Measurements from ENCODE around the gene ERI3. TPM values are rescaled to one million over a fixed set of nuclear protein-coding genes. Genes with fewer than 3 reads are reported as not detected.
"Not testable (repeated sequence)": the region's sequence is repeated elsewhere in the genome, so short reads cannot be mapped to it uniquely, and the experiment has no call there.

The ERI3 gene
- total RNA-seq, 1 donor from 2014 or later = 72.7 TPM

DNA sequence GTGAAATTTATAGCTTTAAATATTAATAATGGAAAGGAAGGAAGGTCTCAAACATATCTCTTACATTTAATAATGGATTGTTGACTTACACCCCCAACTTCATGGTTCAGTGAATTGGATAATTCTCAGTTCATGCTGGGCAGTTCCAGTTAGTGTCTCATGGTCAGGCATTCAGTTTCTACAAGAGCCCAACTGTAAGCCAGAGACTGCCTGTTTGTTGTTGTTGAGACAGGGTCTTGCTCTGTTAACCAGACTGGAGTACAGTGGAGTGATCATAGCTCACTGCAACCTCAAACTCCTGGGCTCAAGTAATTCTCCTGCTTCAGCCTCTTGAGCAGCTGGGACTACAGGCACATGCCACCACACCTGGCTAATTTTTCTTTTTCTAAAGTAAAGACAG lies 146.8 kb downstream of the ERI3 start:
- no peaks in the 10 kb centered on the region for H3K36me3 Mint-ChIP-seq

DNA sequence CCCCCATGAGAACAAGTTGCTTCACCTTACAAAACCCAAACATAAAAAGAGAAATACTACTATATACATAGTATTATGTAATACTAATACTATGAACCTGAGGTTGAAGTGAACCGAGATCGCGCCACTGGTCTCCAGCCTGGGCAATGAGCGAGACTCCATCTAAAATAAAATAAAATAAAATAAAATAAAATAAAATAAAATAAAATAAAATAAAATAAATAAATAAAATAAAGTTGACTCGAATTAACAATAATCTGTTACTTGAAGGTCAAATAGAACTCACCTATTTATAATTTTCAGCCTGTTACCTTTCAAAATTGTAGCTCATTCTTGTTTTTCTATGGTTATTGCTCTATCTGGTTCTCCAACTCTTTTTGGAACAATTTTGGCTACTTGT lies 148.5 kb downstream of the ERI3 start:
- H3K27me3 Mint-ChIP-seq, H3K4me3 Mint-ChIP-seq: not testable (repeated sequence)

More for the DNA sequence above, 146.8 kb downstream of the ERI3 start:
- no peaks in the 10 kb centered on the region for H3K27me3 Mint-ChIP-seq
- TF ChIP-seq, protein P1, sequence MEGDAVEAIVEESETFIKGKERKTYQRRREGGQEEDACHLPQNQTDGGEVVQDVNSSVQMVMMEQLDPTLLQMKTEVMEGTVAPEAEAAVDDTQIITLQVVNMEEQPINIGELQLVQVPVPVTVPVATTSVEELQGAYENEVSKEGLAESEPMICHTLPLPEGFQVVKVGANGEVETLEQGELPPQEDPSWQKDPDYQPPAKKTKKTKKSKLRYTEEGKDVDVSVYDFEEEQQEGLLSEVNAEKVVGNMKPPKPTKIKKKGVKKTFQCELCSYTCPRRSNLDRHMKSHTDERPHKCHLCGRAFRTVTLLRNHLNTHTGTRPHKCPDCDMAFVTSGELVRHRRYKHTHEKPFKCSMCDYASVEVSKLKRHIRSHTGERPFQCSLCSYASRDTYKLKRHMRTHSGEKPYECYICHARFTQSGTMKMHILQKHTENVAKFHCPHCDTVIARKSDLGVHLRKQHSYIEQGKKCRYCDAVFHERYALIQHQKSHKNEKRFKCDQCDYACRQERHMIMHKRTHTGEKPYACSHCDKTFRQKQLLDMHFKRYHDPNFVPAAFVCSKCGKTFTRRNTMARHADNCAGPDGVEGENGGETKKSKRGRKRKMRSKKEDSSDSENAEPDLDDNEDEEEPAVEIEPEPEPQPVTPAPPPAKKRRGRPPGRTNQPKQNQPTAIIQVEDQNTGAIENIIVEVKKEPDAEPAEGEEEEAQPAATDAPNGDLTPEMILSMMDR (conservative IDR thresholded peaks at IDR 0.05) = no peak
- no peak overlapping the region for H3K4me3 Mint-ChIP-seq
- no peak for DNase-seq (ENCODE audit: extremely low spot score, unreplicated experiment)
- H3K27ac Mint-ChIP-seq = no peak overlapping the region
- no peaks in the 10 kb centered on the region for H3K9me3 Mint-ChIP-seq
- H3K4me1 Mint-ChIP-seq (ENCODE audit: unreplicated experiment) = no peaks in the 10 kb centered on the region

DNA sequence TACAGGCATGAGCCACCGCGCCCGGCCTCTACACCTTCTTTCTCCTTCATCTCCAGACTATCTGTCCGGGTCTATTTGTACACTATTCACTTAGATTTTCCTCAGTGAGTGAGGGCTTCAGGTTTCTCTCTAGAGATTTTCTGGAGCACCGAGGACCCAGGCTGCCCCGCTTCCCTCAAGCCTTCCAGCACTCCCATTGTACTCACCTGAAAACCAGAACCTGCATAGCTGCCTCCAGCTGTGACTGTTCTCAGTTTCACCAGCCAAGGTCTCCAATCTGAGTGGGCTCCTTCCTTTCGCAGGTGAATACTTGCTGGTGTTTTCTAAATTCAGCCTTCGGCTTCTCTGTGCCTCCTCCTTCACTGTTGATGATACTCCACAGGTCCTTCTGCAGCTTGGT lies 154.7 kb downstream of the ERI3 start:
- Mint-ChIP-seq H3K9me3 (no peaks in the 10 kb centered on the region), H3K4me3 (no peak overlapping the region), H3K27ac (no peak overlapping the region), H3K36me3 (no peaks in the 10 kb centered on the region), H3K4me1 (ENCODE audit: unreplicated experiment) (no peaks in the 10 kb centered on the region), H3K27me3 (no peaks in the 10 kb centered on the region)
- no peak for DNase-seq (ENCODE audit: extremely low spot score, unreplicated experiment)
- TF ChIP-seq, protein P1 (conservative IDR thresholded peaks at IDR 0.05) = no peak

More for the DNA sequence above, 148.5 kb downstream of the ERI3 start:
- not testable (repeated sequence) for H3K27ac Mint-ChIP-seq; H3K9me3 Mint-ChIP-seq; DNase-seq (ENCODE audit: extremely low spot score, unreplicated experiment); H3K4me1 Mint-ChIP-seq (ENCODE audit: unreplicated experiment); H3K36me3 Mint-ChIP-seq

DNA sequence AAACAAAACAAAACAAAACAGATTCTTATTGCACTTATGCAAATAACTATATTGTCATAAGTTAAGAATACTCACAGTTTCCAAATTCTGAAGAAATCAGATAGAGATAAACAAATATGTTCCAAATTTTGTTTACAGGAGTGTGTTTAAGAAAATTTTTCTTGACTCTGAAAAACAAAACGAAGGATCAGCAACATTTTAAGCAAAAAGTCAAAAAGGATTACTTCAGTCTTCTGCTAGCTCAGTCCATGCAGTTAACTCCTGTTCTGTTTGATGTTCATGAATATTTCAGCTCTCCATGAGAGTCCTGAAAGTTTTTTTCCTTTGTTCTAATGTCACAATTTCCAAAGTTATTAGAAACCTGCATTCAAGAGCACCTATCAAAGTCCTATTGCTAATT lies 180.4 kb downstream of the ERI3 start:
- Mint-ChIP-seq H3K36me3 (no peaks in the 10 kb centered on the region), H3K4me3 (no peak overlapping the region), H3K9me3 (peaks cover 5% of the 10 kb centered on the region), H3K27me3 (no peaks in the 10 kb centered on the region), H3K4me1 (ENCODE audit: unreplicated experiment) (no peaks in the 10 kb centered on the region), H3K27ac (no peak overlapping the region)
- TF ChIP-seq, protein P1 (conservative IDR thresholded peaks at IDR 0.05) = no peak
- no peak for DNase-seq (ENCODE audit: extremely low spot score, unreplicated experiment)

Other genes starting within 250 kb of the ERI3 start
- gene KLF17, start 236.4 kb downstream of the ERI3 start, total RNA-seq (ENCODE audit: low replicate concordance) = not detected in 2 replicates
- gene KLF18, start 213.6 kb downstream of the ERI3 start, total RNA-seq (ENCODE audit: low replicate concordance) = not detected in 2 replicates
- gene DMAP1, start 141.8 kb downstream of the ERI3 start, total RNA-seq (ENCODE audit: low replicate concordance) = 45.7 and 54.6 TPM in 2 replicates
- 87.1 and 101 TPM in 2 replicates for gene RNF220, start 50.0 kb upstream of the ERI3 start, total RNA-seq (ENCODE audit: low replicate concordance)

All from type B pancreatic cell (in vitro differentiated cells).